ENCODE measurements around the gene CACUL1.

DNA sequence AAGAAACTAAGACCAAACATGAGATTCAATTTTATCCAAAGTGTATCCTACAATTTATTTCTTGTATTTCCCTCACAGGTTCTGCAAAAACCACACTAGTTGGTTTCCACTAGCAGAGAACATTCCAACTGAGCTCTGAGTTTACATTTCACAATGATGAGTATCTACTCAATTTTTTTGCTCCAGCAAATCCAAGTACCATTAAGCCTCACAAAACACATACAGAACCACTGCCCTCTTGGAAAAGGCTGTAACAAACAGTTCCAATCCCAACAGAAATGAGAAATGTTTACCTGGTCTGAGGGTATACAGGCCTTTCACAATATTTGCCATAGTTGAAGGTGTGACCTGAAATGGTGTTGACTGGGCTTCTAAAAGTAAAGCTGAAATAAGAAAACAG is 59.9 kb downstream of the CACUL1 start:
- TF ChIP-seq, protein P1, sequence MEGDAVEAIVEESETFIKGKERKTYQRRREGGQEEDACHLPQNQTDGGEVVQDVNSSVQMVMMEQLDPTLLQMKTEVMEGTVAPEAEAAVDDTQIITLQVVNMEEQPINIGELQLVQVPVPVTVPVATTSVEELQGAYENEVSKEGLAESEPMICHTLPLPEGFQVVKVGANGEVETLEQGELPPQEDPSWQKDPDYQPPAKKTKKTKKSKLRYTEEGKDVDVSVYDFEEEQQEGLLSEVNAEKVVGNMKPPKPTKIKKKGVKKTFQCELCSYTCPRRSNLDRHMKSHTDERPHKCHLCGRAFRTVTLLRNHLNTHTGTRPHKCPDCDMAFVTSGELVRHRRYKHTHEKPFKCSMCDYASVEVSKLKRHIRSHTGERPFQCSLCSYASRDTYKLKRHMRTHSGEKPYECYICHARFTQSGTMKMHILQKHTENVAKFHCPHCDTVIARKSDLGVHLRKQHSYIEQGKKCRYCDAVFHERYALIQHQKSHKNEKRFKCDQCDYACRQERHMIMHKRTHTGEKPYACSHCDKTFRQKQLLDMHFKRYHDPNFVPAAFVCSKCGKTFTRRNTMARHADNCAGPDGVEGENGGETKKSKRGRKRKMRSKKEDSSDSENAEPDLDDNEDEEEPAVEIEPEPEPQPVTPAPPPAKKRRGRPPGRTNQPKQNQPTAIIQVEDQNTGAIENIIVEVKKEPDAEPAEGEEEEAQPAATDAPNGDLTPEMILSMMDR (IDR thresholded peaks at IDR 0.05), result no peak
- TF ChIP-seq POLR2A (IDR thresholded peaks at IDR 0.05; ENCODE audit: low read depth) (no peak), EP300 (IDR thresholded peaks at IDR 0.05) (no peak)
